NCI-H2227 (cell line): ENCODE data around the gene ZNF844.
"Not testable (repeated sequence)": the region's sequence is repeated elsewhere in the genome, so short reads cannot be mapped to it uniquely, and the experiment has no call there.

Source experiments
- DNase-seq: peaks from one replicate; lab custom pipeline; 2025; ENCODE audit not compliant: unreplicated experiment; lab: John Stamatoyannopoulos, UW

The ZNF844 gene

GRCh38 chr19:12092065-12092867, 27.7 kb downstream of the ZNF844 start:
- peak; percentile 32 for DNase-seq

- DNase-seq: no peak
These were observed 28.4 kb downstream of the ZNF844 start for GRCh38 chr19:12092956-12093355.

GRCh38 chr19:12093777-12094176, 29.2 kb downstream of the ZNF844 start:
- no peak for DNase-seq

GRCh38 chr19:12095111-12095790, 30.7 kb downstream of the ZNF844 start:
- no peak for DNase-seq

GRCh38 chr19:12098040-12098439, 33.5 kb downstream of the ZNF844 start:
- DNase-seq: no peak

GRCh38 chr19:12103909-12104308, 39.4 kb downstream of the ZNF844 start:
- not testable (repeated sequence) for DNase-seq

- no peak for DNase-seq
These were observed 46.6 kb downstream of the ZNF844 start for GRCh38 chr19:12111176-12111575.

GRCh38 chr19:12111943-12112637, 47.6 kb downstream of the ZNF844 start:
- no peak for DNase-seq

GRCh38 chr19:12112701-12113100, 48.2 kb downstream of the ZNF844 start:
- DNase-seq: no peak

GRCh38 chr19:12113121-12113520, 48.6 kb downstream of the ZNF844 start:
- no peak for DNase-seq

- no peak for DNase-seq
These were observed 52.9 kb downstream of the ZNF844 start for GRCh38 chr19:12117201-12117970.

- no peak for DNase-seq
These were observed 62.2 kb downstream of the ZNF844 start for GRCh38 chr19:12126707-12127106.
